IPS DF 19.7 (cell line): Measurements from ENCODE around the gene PLXND1.

Source experiments
- DNase-seq: peaks from one replicate; pipeline ENCODE4 v3.0.0-alpha.2; 2013; ENCODE audit warnings: low read depth, low spot score

The PLXND1 gene

GRCh38 chr3:129564981-129565644 lies 41.4 kb downstream of the PLXND1 start:
- DNase-seq: no peak

GRCh38 chr3:129563850-129564535 lies 42.5 kb downstream of the PLXND1 start:
- no peak for DNase-seq

GRCh38 chr3:129563332-129563731 lies 43.1 kb downstream of the PLXND1 start:
- no peak for DNase-seq

- DNase-seq: no peak
Observed at GRCh38 chr3:129562803-129563202, 43.7 kb downstream of the PLXND1 start.

DNA sequence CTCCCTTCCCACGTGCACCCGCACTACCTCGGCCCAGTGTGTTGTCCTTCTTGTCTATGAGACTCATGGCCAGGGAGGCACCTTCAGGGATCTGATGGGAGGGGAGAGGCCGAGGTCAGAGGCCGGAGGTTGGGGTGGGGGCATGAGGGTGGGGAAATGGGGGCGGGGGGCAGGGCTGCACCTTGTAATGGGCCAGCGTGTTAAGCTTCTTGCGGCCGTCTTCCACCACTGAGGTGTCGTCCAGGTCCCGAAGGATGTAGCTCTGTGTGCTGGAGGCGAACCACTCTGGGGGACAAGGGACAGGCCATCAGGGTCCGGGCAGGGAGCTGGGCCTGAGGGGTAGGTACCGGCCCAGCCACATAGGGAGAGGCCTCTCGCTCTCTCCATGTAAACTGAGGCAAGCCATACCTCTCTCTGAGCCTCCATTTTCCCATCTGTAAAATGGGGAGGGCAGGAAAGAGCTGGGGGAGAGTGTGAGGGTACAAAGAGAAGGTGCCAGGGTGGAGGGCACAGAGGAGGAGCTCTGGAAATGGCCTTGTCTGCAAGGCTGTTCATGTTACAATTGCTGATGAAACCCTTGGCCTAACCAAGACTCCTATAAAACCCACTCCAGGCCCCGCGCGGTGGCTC lies 44.7 kb downstream of the PLXND1 start:
- DNase-seq: no peak

GRCh38 chr3:129560911-129561594 lies 45.4 kb downstream of the PLXND1 start:
- no peak for DNase-seq

DNA sequence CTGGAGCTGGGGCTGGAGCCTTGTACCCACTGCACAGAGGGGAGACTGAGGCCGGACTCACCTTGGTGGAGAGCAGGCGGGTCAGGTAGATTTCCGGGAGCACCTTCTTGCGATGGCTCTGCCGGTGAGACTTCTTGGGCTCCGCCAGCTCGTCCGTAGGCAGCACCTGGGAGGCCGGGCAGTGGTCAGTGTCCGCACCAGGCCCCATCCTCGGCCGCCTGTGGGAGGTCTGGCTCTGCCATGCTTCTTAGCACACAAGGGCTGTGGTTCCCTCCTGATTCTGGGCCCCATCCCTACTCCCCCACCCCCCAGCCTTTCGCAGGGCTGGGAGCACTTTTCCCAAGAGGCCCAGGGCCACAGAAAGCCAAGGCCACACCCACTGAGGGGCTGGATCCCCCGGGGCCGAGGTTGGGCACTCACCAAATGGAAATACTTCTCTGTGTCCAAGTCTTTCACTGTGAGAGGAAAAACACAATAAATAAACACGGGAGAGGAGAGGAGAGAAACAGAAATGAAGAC lies 46.1 kb downstream of the PLXND1 start:
- no peak for DNase-seq

GRCh38 chr3:129559565-129560079 lies 46.9 kb downstream of the PLXND1 start:
- no peak for DNase-seq

DNA sequence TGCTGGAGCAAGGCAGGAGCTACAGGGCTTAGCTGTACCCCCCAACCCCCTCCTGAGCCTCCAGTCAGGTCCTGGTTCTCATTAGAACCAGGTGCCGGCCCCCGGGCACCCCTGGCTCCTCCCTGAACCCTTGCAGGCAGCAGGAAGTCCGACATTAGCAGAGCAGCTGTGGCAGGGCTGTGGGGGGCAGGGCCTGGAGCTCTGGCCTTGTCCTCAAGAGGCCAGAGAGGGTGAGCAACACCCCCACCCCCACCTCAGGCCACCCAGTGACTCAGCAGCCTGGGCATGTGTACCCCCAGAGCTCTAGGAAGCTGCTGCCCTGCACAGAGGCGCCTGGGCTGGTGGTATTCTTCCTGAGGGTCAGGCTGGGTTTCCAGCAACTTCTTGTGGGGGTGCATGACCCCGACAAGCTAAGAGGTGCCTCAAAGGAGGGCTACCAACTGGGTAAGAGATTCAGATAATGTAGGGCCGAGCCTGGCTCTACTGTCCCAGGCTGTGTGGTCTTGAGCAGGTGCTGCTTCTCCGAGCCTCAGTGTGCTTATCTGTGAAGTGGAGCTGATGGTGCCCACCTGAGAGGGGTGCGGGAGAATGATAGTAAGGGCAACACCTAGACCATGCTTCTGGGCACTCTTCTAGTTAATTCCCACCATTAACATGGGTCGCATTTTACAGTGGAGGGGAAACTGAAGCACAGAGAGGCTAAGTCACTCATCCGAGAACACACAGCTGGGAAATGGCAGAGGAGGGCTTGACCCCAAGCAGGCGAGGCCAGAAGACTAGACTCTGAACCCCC lies 47.5 kb downstream of the PLXND1 start:
- DNase-seq: no peak

DNA sequence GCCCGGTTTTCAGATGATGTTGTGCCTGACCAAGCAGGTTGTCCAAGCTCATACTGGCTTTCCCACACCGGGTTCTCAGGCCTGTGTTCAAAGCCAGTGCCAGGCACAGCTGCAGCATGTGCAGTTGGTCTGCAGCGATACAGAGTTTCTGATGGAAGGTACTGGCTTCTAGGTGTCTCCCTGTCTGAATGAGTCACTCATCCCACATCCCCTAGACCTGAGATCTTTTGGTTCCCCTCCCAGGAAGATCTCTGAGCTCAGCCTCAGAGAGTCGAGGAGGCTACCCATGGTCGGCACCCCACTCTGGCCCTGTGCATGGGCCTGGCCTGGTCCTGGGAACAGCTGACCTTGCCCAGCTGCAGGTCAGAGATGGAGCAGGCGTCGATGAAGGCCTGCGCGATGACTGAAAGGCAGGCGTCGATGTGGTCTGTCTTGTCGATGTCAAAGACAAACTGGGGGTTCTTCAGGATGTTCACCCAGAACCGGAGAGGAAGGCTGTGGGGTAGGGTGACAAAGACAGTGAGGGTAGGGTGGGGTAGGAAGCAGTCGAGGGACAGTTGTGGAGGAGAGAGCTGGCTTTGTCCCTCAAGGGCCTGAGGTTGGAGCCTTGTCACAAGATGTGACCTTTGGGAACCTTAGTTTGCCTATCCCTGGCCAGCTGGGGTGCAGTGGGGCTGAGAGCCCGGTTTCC lies 48.2 kb downstream of the PLXND1 start:
- DNase-seq: no peak

DNA sequence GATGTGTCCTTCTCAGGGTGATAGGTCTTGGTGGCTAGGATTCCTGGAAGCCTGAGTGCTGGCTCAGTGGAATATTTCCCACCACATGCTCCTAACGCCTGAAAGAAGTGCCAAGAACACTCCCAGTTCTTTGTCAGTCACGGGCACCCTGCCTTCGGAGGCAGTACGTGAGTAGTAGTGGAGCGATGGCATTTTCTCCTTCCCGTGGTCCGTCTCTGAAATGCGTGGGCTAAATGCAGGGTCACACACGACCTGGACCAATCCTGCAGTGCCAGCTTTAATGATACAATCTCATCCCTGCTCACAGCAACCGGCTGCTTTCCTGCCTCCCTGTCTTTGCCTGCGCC lies 49.0 kb downstream of the PLXND1 start:
- no peak for DNase-seq

DNA sequence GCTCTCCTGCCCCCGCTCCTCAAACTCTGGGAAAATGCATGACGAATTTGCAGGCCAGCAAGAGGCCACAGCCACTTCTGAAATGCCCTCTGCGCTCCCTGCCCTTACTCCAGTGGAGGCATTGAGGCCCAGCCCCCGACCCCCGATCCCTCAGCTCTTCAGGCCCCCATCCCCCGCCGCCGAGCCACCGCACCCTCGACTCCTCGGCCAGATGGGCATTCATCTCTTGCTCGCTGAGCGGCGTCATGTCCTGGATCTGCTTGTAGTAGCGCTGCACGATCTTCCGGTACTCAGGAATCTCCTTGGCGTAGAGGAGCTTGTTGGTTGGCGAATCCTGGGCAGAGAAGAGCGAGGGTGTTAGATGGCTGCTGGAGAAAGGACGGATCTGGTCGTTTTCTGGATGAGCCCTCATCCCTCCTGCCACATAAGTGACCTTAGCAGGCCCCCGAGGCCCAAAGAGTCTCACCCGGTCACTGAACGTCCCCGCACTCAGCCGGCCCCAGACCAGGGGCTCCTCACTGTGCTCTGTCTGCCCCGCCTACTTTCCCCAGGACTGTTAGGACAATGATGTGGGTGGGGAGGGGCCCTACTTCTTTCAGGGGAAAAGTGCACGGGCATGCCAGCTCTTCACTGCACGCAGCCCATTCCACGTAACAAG lies 49.5 kb downstream of the PLXND1 start:
- DNase-seq: no peak

DNA sequence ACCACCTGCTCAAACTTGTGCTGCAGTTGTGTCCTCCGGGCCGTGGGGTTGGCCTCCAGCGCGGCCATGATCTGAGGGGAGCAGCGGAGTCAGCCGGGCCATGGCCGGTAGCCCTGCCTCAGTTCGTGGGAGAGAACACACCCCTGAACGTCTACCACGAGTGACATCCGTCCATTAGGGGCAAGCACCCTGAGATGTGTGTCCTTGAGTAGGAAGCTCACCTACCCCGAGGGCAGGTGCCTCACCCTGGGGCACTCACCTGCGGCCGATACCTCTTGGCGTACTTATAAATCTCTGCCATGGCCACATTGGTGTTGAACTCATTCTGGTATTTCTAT lies 50.1 kb downstream of the PLXND1 start:
- no peak for DNase-seq

- DNase-seq: no peak
Observed at GRCh38 chr3:129555616-129556357, 50.7 kb downstream of the PLXND1 start.

DNA sequence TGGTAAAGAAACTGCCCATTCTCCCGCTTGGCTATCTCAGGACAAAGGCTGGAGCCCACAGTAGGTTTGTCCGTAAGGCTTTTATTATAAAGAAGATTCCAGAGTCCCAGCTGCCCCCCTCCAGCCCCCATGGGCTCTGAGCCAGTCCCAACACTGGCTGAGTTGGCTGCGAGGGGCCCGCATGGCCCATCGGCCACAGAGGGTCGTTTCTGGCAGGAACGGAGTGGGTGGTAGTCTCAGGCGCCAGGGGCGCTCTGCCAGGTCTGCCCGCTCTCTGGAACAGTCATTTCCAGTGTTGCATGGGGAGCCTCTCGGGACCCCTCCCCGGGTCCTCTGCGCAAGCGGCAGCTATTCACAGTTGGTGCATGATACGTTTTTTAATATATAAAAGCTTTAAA lies 51.3 kb downstream of the PLXND1 start:
- no peak for DNase-seq

DNA sequence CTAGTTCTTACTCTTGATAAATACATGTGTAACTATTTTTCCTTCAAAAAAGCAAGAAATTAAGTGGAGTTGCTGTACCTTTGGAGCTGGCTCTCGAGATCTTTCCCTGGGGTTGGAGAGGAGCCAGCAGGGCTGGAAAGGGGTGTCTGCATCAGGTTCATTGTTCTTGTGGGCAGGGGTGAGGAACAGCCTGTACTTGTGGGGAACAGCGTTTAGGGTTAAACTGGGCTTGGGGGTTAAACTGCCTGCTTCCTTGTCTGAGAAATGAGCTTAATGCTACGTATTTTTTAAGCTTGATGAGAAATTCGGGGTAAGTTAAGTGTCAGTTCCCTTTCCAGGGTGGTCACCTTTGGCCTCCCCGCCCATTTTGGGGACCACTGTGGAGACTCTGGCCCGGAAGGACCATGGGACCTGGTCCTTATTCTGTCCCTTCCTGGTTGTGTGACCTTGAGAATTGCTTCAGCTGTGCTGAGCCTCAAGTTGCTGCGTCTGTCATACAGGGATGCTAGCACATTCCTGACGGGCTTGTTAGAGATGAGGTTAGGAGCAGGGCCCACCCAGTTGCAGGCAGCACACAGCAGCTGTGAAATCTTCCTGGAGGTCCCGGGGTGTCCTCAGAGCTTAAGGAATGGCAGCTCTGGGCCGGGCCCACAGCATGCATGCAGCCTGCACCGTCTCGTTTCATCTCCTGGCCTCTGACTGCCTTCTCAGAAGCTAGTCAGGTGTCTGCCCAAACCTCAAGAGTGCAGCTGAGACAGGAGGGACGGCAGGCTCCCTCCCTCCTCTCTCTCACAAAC lies 51.9 kb downstream of the PLXND1 start:
- no peak for DNase-seq

GRCh38 chr3:129553719-129554118 lies 52.8 kb downstream of the PLXND1 start:
- no peak for DNase-seq

- no peak for DNase-seq
Observed at GRCh38 chr3:129553171-129553570, 53.3 kb downstream of the PLXND1 start.
